HK-2 (cell line): ENCODE results near the gene PRDM12.

Experiments used
- DNase-seq: peaks from one replicate; pipeline ENCODE4 v3.0.0-alpha.2; 2018; ENCODE audit not compliant: unreplicated experiment

Gene PRDM12

GRCh38 chr9:130689937-130690700 lies 25.7 kb downstream of the PRDM12 start:
- no peak for DNase-seq

- DNase-seq: no peak
Measured at GRCh38 chr9:130692321-130692720, 27.9 kb downstream of the PRDM12 start.

GRCh38 chr9:130693101-130693425 lies 28.7 kb downstream of the PRDM12 start:
- no peak for DNase-seq

GRCh38 chr9:130693426-130694191 lies 29.2 kb downstream of the PRDM12 start, which contains the start of gene EXOSC2:
Gene EXOSC2, plus strand, starts transcription at chr9:130693780. Its CDS starts 12 bp downstream, at chr9:130693792.
- peak; percentile 97 for DNase-seq

DNA sequence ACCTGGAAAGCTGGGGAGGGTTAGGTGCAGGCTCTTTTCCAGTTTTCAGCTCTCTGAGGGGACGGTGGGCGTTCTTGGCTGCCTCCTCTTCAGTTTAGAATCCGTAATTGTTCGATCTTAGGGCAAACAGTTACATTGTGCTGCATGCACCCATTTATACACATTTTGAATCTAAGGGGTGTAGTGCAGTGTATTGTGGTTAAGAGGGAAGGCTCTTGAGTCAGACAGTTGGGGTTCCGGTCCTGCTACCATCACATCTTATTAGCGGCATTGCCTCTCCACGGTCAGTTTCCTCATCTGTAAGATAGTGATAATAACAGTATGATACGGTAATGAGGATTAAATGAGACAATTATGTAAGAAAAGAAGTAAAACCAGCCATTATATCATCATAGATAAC lies 29.8 kb downstream of the PRDM12 start:
- DNase-seq: no peak

DNA sequence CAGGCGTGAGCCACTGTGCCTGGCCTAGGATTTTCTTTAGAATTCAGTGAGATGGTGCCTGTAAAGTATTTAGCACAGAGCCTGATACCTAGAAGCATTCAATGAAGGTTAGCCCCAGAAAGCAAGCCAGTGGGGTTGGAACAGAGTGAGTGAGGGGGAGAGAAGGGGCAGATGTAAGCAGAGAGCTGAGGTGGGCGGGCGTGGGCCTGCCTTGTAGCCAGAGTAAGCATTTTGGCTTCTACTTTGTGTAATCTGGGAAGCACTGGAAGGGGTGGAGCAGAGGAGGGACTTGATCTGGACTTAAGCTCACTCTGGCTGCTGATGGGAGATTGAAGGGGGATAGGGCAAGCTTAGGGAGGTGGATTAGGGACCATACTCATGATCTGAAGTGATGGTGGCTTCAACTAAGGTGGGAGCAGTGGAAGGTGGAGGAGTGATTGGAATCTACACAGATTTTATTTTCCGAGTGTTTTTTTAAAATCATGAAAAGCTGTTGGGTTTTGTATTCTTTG lies 31.8 kb downstream of the PRDM12 start:
- DNase-seq: no peak

DNA sequence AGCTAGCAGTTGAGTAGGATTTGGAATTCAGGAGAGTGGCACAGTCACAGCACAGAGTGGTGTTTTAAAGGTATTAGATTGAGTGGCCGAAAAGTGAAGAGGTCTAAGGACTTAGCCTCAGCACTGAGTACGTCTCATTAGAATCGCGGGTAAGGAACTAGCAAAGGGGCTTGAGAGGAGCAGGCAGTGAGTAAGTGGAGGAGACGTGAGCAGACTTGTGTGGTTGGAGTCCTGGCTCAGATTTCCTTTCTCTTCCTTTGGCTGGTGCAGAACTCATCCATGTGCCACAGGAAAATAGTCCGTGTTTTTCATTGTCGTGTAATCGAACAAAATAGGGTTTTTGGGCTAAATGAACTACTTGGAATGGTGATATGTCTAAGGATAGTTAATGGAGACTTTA lies 32.6 kb downstream of the PRDM12 start:
- no peak for DNase-seq

DNA sequence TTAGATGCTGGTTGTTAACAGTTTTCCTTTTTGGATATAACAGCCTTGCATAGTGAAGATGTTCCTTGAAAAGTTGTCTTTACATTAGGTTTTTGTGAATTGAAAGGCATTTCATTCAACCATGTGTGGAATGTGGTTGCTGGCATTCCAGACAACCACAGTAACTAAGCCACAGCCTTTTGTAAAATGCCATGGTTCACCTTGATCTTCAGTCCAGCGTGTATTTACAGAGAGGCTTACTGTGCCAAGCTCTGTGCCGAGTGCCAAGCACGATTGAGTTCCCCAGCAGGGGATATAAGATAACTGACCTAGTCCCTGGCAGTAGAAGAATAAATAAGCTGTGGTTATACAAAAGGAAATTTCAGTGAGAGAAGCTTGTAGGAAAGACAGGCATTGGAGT lies 34.1 kb downstream of the PRDM12 start:
- no peak for DNase-seq

DNA sequence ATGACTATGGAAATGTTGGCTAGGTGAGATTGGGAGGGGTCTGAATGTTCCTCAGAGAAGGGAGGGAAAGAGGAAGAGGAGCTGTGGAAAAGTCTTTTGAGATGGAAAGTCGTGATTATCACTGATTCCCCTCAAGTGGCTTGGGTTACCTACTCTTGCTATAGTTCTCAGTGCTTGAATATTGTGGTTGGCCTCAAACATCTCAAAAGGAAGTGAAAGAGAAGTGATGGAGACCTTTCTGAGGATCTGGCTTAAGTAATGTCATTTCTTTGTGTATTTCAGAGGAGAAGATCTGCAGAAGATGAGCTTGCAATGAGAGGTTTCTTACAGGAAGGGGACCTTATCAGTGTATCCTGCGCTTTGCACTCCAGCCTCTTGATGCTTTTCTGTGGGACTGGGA lies 34.7 kb downstream of the PRDM12 start:
- no peak for DNase-seq

DNA sequence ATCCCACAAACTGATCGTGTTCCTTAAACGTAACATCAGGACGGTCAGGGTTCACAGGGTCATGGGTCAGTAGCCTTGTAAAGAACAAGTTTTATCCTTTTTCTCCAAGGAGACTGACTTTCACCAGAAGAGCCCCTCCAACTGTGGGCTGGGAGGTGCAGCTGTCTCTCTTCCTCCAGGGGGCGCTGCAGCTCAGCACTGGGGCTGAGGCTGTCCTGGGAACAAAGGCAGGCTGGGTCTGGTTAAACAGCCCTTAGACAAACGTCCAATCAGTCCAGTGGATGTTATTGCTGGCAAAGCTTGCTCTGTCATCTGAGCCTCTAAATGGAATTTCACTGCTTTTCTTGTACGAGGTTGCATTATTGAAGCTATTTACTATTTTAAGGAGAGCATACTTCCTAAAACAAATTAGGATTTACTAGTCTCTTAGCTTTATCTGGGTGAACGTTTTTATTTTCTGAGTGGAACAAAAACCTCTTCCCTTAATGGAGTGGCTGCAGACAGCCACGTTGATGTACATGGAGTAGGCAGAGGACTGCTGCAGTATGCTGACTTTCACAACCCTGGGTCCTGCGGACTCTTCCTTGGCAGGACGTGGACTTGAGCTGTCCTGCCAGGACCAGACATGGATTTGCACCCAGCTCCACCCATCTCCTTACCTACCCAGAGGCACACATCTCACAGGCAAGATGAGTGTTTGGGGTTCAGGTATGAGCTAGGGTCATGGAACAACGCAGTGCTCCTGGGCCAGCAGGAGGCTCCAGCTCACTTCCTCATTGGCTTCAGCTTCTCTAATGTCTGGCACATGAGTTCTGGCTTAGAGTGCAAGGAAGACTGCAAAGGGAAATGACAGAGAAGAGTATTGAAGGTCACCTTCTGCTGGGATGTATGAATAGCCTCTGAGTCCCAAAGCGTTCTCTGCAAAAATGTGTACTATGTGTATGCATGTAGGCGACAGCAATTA lies 36.9 kb downstream of the PRDM12 start:
- peak; percentile 65 for DNase-seq

DNA sequence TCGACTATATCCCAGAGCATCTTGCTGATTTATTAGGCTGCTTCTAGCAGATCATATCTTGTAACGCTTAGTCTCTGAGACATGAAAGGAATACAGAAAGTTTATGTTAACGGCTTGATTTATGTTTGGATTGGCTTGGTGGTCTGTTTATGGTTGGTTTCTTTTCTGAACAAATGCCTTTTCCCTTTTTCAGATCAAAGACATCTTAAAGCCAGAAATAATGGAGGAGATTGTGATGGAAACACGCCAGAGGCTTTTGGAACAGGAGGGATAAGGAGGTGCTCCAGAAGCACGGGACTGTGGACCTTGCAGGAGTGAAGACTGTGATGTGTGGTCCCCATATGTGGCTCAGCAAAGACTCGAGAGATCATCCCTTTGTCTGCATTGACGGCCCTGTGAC lies 39.1 kb downstream of the PRDM12 start:
- no peak for DNase-seq

DNA sequence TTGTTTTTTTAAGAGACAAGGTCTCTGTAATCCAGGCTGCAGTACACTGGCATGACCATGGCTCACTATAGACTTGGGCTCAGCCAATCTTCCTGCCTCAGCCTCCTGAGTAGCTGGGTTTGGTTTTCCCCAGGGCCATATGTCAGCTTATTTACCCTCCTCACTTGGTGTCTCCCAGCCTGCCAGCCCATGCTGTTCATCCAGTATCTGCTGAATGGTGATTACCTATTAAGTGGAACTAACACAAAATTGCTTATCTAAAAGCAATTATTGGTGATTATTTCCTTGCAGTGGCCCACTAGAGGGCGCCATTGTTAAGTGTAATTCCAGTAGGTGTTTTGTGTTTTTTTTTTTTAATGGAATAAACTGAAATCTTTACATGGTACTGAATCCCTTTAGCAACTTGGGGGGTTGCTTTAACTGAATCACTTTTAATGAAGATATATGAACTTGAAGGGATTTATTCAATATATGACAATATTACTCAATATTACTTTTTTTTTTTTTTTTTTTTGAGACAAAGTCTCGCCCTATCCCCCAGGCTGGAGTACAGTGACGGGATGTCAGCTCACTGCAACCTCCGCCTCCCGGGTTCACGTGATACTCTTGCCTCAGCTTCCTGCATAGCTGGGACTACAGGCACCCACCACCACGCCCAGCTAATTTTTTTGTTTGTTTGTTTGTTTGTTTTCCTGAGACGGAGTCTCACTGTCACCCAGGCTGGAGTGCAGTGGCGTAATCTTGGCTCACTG lies 43.0 kb downstream of the PRDM12 start:
- DNase-seq: peak; percentile 54

DNA sequence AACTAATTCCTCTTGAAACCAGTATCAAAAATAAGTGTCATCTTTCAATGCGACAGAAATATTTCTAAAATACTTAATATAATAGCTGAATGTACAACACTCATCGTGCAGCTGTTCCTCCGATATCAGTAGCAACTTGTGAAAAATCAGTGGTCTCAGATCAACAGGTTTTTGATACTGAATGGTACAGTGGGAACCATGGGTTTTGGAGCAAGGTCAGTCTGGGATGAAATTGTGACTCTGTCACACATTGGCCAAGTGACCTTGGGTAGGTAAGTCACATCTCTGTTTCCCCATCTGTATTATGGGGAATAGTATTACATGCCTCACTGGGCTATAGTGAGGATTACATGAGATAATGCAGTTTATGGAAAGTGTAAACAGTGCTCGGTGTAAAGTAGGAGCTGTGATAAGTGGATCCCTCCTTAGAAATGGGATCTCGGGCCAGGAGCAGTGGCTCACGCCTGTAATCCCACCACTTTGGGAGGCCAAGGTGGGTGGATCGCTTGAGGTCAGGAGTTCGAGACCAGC lies 46.5 kb downstream of the PRDM12 start:
- no peak for DNase-seq

DNA sequence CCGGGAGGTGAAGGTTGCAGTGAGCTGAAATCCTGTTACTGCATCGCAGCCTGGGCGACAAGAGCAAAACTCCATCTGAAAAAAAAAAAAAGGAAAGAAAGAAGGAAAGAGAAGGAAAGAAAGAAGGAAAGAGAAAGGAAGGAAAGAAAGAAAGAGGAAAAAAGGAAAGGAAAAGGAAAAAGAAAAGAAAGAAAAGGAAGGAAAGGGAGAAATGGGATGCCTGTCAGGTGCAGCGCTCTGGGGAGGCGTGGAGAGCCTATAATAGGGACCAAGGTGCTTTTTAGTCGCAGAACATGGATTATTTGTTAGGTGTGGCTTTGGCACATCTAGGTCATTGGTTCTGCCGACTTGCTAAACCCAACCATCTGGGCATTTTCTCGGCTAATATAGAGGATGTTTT lies 47.1 kb downstream of the PRDM12 start:
- DNase-seq: no peak

DNA sequence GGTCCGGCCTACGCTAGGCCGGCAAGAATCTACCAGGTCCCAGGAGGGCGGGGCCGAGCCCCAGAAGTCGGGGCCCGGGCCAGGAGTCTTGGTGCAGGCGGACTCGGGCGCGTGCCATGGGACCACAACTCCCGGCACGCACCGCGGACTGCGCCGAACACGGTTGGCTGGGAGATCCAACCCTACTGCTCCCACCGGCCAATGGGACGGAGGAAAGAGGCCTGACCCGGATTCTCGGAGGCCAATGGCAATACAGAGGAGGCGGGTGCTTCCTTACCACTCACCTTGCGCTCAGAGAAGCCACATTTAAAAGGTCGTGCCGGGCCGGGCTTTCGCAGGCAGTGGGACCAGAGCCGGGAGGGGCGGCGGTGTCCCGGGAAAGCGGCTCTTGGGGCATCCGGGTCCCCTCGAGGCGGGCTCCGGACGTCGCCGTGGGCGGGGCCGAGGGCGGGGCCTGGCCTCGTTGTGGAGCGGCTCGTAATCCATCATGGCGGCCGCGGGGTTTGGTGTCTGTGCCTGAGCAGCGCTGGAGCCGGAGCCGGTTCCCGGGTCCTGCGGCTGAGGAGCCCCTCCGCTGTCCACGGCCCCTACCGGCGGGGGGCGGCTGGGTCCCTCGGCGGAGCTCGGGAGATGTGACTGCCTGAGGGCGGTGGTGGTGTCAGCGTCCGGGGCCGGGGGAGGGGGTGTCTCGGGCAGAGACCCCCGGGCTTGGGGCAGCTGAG lies 48.3 kb downstream of the PRDM12 start:
- DNase-seq: peak; percentile 99

- peak; percentile 35 for DNase-seq
Measured at GRCh38 chr9:130713286-130713960, 49.0 kb downstream of the PRDM12 start.

DNA sequence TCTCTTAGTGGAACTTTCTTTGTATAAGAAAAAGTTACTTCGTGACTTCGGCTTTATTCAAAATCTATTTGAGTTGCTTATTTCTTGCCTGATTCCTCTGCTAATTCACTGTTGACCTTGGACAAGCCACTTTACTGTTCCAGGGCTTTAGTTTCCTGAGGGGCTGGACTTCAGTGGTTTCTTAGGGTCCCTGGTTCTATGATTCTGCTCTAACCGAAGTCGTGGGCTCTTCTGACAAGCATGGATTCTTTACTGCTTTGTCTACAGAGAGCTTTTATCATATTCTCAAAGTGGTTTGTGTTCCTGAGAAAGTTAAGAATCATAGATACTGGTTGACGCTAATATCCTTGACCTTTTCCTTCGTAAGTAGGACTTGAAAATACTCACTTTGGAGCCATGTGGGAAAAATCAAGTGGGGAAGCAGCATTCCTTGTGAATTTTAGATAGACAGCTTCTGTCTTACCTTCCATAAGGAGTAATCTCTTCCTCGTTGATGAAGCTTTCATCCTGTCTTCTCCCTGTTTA lies 50.3 kb downstream of the PRDM12 start:
- DNase-seq: no peak

- no peak for DNase-seq
Measured at GRCh38 chr9:130715270-130715669, 50.9 kb downstream of the PRDM12 start.

- DNase-seq: no peak
Measured at GRCh38 chr9:130718562-130718961, 54.2 kb downstream of the PRDM12 start.
